Glutamatergic neuron (in vitro differentiated cells): ENCODE measurements around the gene NPHP4. TPM values are rescaled to one million over a fixed set of nuclear protein-coding genes. Genes with fewer than 3 reads are reported as not detected.

Source experiments
- DNase-seq: peaks from one replicate; pipeline ENCODE4 v3.0.0; 2022
- H3K27ac Mint-ChIP-seq: one replicate; pipeline ENCODE4 v1.8.0; 2020; ENCODE audit warnings: mild to moderate bottlenecking, mixed read lengths, inconsistent platforms; ENCODE audit not compliant: unreplicated experiment
- H3K27me3 Mint-ChIP-seq: one replicate; pipeline ENCODE4 v1.8.0; 2020; ENCODE audit warnings: mild to moderate bottlenecking, moderate library complexity, mixed read lengths, inconsistent platforms; ENCODE audit not compliant: unreplicated experiment
- H3K36me3 Mint-ChIP-seq: one replicate; pipeline ENCODE4 v1.8.0; 2020; ENCODE audit warnings: mild to moderate bottlenecking, mixed read lengths, inconsistent platforms; ENCODE audit not compliant: unreplicated experiment
- H3K4me1 Mint-ChIP-seq: one replicate; pipeline ENCODE4 v1.8.0; 2020; ENCODE audit warnings: mild to moderate bottlenecking, low read depth, mixed read lengths, inconsistent platforms; ENCODE audit not compliant: unreplicated experiment
- H3K4me3 Mint-ChIP-seq: one replicate; pipeline ENCODE4 v1.8.0; 2020; ENCODE audit warnings: mild to moderate bottlenecking, mixed read lengths, inconsistent platforms; ENCODE audit not compliant: unreplicated experiment
- H3K9me3 Mint-ChIP-seq: one replicate; pipeline ENCODE4 v1.8.0; 2020; ENCODE audit warnings: mild to moderate bottlenecking, moderate library complexity, mixed read lengths, inconsistent platforms; ENCODE audit not compliant: unreplicated experiment
- total RNA-seq: library from RNA; stranded (reverse); fragmentation: NEBNext Ultra II Directional; extraction: Animal tissue kit (Norgen Biotek cat#: 25700); gene quantifications from one replicate; pipeline ENCODE4 v1.2.1, GENCODE V29; 2021; ENCODE audit not compliant: unreplicated experiment
- TF ChIP-seq, protein P1 (sequence below): fragments of 200-600 bp; sonication (generic); IDR thresholded peaks from one replicate; pipeline ENCODE4 v1.5.0; 2021; ENCODE audit not compliant: partially characterized antibody, unreplicated experiment

The NPHP4 gene
- total RNA-seq, 1 donor from 2014 or later = 28.4 TPM

DNA sequence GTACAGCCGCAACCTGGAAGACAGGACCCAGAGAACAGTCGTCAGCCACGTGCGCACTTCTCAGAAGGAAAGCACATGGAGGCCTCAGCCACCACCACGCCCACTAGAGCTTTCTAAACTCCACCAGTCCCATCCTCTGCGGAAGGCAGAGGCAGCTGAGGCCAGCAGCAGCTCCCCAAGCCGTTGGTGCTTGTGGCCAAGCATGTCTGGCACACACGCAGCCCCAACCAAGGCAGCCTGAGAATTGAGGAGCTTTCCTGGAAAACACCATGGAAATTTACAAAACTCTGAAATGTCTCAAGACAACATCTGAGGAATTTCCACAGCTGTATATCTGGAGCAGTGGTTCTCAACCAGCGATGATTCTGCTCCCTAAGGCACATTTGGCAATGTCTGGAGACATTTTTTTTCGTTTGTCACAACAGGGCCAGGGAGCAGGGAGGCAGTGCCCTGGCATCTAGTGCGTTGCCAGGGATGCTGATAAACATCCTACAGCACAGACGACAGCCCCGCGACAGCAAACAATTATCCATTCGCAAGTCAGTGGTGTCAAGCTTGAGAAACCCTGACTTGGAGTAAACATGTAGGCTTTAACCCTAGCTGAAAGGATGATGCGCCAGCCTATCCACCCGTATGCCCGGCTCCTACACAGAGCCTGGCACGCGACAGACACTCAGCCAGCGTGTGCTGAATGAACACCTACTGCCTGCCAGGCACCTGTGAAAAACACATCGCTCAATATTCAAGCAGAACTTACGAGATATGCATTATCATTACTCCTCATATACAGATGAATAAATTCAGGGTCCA lies 24.7 kb downstream of the NPHP4 start:
- Mint-ChIP-seq H3K36me3 (no peaks in the 10 kb centered on the region), H3K27ac (no peak overlapping the region), H3K27me3 (peaks cover 5% of the 10 kb centered on the region), H3K4me3 (no peak overlapping the region), H3K9me3 (no peaks in the 10 kb centered on the region), H3K4me1 (no peaks in the 10 kb centered on the region)
- DNase-seq = no peak
- TF ChIP-seq, protein P1, sequence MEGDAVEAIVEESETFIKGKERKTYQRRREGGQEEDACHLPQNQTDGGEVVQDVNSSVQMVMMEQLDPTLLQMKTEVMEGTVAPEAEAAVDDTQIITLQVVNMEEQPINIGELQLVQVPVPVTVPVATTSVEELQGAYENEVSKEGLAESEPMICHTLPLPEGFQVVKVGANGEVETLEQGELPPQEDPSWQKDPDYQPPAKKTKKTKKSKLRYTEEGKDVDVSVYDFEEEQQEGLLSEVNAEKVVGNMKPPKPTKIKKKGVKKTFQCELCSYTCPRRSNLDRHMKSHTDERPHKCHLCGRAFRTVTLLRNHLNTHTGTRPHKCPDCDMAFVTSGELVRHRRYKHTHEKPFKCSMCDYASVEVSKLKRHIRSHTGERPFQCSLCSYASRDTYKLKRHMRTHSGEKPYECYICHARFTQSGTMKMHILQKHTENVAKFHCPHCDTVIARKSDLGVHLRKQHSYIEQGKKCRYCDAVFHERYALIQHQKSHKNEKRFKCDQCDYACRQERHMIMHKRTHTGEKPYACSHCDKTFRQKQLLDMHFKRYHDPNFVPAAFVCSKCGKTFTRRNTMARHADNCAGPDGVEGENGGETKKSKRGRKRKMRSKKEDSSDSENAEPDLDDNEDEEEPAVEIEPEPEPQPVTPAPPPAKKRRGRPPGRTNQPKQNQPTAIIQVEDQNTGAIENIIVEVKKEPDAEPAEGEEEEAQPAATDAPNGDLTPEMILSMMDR = no peak

DNA sequence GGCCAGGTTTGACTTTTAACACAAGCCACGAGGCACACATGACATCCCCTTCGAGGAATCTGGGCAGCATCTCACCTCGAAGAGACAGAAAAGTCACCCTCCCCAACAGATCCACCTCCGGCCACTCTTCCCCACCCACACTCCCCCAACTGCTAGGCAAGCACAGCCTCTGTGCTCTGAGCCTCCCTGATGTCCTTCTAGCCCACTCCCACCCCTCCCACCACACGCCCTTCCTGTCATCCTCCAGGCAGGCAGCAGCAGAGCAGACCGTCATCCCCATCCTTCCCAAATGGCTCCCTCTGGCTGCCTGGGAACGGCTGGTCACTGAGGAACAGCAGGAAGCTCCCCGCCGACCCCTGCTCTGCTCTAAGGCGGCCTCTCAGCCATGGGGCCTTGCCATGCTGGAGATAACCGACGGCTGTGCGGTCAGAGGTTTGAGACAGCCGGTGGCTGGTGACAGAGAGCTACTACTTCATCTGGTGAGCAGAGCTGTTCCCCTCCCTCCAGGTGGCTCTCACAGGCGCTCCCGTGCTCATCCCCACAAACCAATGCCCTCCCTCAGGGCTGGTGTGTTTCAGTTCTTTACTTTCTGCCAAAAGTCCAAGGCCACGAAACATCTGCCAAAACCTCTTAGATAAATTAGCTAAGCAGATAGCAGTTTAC lies 25.6 kb downstream of the NPHP4 start:
- Mint-ChIP-seq H3K4me1 (no peaks in the 10 kb centered on the region), H3K4me3 (no peak overlapping the region), H3K9me3 (no peaks in the 10 kb centered on the region), H3K27me3 (peaks cover 5% of the 10 kb centered on the region), H3K27ac (no peak overlapping the region), H3K36me3 (no peaks in the 10 kb centered on the region)
- TF ChIP-seq, protein P1 = no peak
- peak; percentile 48 for DNase-seq

DNA sequence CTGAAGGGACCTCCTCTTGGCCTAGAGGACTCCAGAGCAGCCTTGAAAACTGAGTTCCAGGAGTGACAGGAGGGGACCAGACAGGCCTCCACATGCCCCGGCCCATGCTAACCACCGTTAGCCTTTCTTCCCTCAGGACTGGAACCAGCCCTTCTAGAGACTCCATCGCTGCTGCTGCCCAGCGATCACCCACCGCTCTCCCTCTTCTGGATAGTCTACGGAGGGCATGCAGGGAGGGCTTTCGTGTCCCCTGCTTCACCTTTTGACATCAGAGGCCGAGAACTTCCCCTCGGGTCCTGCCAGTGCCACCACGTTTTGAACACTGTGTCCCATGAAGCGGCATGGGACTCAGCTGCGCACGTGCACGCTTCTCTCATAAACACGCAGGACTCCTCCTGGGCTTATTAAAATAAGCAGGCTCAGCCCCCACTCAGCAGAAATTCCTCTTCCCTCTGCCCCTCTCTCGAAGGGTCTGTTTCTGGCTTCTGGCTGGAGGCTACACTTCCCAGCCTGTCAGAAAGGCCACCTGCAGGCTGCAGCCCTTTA lies 26.6 kb downstream of the NPHP4 start:
- H3K4me1 Mint-ChIP-seq = no peaks in the 10 kb centered on the region
- H3K4me3 Mint-ChIP-seq = no peak overlapping the region
- no peak overlapping the region for H3K27ac Mint-ChIP-seq
- no peak for DNase-seq
- no peaks in the 10 kb centered on the region for H3K9me3 Mint-ChIP-seq
- TF ChIP-seq, protein P1 = no peak
- H3K27me3 Mint-ChIP-seq = peaks cover 5% of the 10 kb centered on the region
- peaks cover 5% of the 10 kb centered on the region for H3K36me3 Mint-ChIP-seq

DNA sequence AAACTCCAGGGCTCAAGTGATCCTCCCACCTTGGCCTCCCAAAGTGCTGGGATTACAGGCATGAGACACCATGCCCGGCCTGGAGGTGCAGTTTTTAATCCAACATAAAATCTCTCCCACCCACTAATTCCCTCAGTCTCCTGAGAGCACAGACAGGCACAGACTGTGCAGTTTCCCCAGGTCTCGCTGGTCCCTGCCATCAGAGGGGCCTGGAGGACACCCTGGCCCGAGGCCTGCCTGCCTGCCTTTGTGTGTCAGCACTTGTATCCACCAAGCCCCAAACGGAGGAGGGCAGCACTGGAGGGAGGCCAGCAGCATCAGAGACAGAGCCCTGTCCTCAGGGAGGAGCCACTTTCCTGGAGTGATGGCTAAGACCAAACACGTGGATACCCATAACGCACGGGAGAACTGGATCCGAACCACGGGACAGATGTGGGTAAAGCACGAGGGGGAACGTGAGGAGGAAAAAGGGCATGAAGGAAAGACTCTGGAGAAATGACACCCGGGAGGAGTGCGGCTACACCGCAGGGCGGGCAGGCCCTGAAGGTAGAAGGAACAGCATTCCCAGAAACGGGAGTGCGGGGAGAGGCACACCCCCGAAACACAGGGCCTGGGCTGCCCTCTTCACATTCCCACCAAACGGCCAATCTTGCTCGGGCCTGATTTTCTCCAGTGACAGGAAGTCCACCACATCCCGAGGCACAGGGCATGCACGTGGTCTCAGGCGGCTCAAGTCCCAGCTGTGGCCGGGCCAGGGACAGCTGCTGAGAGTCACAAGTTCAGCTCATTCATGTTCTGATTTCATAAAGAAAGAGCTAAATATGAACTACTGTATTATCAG lies 29.7 kb downstream of the NPHP4 start:
- H3K4me3 Mint-ChIP-seq = no peak overlapping the region
- TF ChIP-seq, protein P1 = no peak
- peaks cover 13% of the 10 kb centered on the region for H3K36me3 Mint-ChIP-seq
- H3K27ac Mint-ChIP-seq = no peak overlapping the region
- no peaks in the 10 kb centered on the region for H3K27me3 Mint-ChIP-seq
- no peaks in the 10 kb centered on the region for H3K9me3 Mint-ChIP-seq
- H3K4me1 Mint-ChIP-seq = no peaks in the 10 kb centered on the region
- no peak for DNase-seq
